Right lobe of liver (tissue), 4 donors: ENCODE results near the gene RCBTB1.

ENCODE experiments used
- CTCF ChIP-seq, 4 donors: fragments of 200-600 bp in 3 of 4; fragments of 450-650 bp in 1 of 4; IDR thresholded peaks; one replicate each; pipeline versions ENCODE4 v1.5.1 to v1.8.0; 2016 to 2022; ENCODE audit warnings: antibody characterized with exemption in 4 of 4, mild to moderate bottlenecking in 2 of 4
- POLR2A ChIP-seq: fragments of 450-650 bp; IDR thresholded peaks from one replicate; pipeline ENCODE4 v1.6.1; 2017; ENCODE audit warnings: antibody characterized with exemption, mild to moderate bottlenecking
- donor health status: DM: no; HTN: no; CAD: no.
- donor health status: DM: no; HTN: no; CAD: no.
- donor health status: DM: no; HTN: yes; CAD: no.

GRCh38 chr13:49530457-49530856 lies 54.9 kb downstream of the RCBTB1 start:
- TF ChIP-seq CTCF (IDR thresholded peaks at IDR 0.05) (no peak), POLR2A (no peak)
